Epithelial cell of proximal tubule (primary cell): ENCODE results near the gene OR2V2. TPM values are rescaled to one million over a fixed set of nuclear protein-coding genes. Genes with fewer than 3 reads are reported as not detected.

Experiments used
- DNase-seq: peaks from one replicate; pipeline ENCODE4 v3.0.0-alpha.2; 2011; ENCODE audit warnings: low read depth
- H3K4me3 ChIP-seq: 2 replicates; pipeline ENCODE4 v1.5.1; 2011; ENCODE audit warnings: low read depth, mild to moderate bottlenecking, low read length
- total RNA-seq: library from RNA; depleted of rRNA; stranded (reverse); fragments of >200 nt; gene quantifications from 2 replicates; pipeline ENCODE4 v1.2.3, GENCODE V29; 2015
- TF ChIP-seq, protein P1 (sequence below): conservative IDR thresholded peaks from 2 replicates; pipeline ENCODE4 v1.5.1; 2012; ENCODE audit warnings: low read depth, mild to moderate bottlenecking, low read length

Gene OR2V2
- total RNA-seq, 1 donor from 2014 or later = not detected

DNA sequence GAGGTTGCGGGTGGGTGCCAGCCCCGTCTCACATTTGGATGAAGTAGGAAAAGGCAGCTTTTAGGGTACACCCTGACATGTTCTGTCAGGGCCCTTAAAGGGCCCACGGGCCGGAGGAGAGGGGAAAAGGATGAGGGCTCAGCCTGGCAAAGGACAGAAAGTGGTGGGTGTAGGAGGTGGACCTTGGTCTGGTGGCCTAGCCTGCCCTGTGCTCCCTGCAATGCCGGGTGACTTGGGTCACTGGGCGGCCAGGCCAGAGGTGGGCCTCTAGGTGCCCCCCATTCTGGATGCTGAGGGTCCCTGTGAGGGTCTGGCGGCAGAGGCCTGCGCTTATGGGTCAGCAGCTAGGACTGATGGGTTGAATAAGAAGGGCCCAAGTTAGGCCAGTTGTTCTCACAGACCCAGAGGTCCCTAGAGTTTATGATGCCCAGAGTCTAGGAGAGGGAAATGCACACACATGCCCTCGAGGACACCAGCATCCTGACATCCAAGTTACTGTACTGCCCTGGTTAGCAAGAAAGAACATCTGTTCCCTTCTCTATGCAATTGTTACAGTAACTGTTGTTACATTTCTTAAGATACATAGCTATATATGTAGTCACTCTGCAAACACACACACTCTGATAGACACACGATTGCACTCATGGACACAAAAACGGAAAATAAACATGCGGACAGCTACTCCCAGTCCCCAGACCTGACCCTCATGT, 45.1 kb downstream of the OR2V2 start:
- H3K4me3 ChIP-seq = peak overlapping the region; percentile 87
- TF ChIP-seq, protein P1, sequence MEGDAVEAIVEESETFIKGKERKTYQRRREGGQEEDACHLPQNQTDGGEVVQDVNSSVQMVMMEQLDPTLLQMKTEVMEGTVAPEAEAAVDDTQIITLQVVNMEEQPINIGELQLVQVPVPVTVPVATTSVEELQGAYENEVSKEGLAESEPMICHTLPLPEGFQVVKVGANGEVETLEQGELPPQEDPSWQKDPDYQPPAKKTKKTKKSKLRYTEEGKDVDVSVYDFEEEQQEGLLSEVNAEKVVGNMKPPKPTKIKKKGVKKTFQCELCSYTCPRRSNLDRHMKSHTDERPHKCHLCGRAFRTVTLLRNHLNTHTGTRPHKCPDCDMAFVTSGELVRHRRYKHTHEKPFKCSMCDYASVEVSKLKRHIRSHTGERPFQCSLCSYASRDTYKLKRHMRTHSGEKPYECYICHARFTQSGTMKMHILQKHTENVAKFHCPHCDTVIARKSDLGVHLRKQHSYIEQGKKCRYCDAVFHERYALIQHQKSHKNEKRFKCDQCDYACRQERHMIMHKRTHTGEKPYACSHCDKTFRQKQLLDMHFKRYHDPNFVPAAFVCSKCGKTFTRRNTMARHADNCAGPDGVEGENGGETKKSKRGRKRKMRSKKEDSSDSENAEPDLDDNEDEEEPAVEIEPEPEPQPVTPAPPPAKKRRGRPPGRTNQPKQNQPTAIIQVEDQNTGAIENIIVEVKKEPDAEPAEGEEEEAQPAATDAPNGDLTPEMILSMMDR = no peak
- no peak for DNase-seq

DNA sequence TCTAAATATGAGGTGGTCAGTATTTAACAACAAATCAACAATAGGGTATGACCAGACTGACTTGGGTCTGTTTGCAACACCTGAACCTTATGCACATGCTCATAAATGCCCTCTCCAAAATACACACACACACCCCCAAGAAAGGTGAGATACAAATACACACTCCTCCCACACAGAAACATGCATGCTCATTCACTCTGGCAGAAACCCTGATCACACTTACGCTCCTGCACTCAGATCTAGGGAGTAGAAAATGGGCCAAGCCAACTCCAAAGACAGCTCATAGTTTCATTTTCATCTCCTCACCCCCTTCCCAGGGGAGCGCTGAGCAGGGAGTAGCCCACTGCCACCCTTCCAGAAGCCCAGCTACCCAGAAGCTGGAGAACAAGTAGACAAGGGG, 46.3 kb downstream of the OR2V2 start:
- no peak for DNase-seq
- TF ChIP-seq, protein P1 = no peak
- no peak overlapping the region for H3K4me3 ChIP-seq

DNA sequence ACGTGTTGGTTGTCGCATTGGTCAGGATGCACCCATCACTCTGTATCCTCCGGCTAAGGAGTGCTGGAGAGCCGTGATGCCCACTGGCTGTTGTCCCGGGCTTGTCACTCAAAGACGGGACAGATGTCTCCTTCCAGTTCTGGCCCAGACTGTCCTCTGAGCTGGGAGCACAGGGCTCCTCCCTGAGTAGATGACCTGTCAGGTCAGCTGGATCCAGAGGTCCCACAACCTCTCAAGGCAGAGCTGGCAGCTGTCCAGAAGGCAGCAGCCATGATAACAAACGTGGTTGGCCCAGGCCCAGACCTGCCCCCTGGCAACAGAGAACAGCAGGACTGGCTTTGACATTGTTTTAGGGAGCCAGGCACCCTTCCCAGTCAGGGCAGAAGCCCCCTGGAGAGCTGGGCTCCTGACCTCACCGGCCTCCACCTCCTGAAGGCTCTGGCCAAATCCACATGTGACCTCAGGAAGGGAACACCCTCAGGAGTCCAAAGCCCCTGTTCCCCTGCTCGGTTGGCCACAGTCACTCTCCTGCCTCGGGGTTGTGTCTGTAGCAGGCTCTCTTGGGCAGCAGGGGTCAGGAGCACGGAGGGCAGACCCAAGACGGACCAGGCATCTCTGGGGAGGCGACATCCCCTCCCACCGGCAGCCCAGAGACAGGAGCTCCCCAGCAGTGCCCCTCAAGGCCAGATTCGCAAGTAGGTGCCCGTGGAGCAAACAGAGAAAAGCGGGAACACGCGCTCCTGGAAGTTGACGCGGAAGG, 47.3 kb downstream of the OR2V2 start:
- TF ChIP-seq, protein P1 = no peak
- H3K4me3 ChIP-seq = no peak overlapping the region
- no peak for DNase-seq

DNA sequence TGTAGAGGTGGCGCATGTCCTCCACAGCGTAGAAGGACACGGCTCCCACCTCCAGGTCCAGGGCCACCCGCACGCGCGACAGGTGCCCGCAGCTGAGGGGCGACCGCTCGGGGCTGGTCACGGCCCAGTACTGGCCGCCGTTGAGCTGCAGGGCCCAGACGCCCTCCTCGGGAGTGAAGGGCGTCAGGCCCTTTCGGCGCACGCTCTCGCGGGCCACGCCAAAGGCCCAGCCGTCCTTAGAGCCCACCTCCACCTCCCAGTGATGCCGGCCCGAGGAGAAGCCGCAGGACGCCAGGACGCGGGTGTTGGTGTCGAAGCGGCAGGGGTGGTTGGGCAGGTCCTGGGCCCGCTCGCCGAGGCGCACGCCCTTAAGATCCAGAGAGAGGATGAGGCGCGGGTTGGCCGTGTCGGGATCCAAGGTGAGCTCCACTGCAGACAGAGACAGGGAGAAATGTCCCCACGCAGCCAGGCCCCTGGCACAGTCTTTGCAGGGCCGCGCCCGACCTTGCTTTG, 47.9 kb downstream of the OR2V2 start:
- H3K4me3 ChIP-seq = no peak overlapping the region
- DNase-seq = no peak
- TF ChIP-seq, protein P1 = no peak

DNA sequence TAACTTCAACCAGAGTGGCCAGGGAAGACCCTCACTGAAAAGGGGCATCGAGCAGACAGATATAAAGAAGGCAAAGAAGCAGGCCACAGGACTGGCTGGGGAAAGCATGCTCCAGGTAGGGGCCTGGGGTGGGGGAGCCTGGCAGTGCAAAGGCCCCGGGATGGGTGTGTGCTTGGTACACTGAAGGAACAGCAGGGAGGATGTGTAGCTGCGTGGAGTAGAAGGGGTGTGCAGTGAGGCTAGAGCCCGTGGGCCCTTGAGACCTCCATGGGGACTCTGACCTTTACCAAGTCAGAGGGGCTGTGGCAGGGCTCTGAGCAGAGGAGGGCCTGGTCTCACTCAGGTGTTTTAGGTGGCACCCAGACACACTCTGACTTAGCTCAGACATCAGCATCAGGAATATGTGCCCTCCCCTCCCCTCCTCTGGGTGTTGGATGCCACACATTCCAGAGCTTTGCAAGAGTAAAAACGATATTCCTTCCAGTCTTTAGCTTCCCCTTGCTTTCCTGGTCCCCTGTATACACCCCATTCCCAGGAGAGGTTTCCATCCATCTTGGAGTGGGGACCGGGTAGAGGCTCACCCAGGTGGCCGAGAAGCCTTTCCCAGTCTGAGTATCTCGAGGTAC, 50.1 kb downstream of the OR2V2 start:
- no peak overlapping the region for H3K4me3 ChIP-seq
- TF ChIP-seq, protein P1 = no peak
- no peak for DNase-seq

DNA sequence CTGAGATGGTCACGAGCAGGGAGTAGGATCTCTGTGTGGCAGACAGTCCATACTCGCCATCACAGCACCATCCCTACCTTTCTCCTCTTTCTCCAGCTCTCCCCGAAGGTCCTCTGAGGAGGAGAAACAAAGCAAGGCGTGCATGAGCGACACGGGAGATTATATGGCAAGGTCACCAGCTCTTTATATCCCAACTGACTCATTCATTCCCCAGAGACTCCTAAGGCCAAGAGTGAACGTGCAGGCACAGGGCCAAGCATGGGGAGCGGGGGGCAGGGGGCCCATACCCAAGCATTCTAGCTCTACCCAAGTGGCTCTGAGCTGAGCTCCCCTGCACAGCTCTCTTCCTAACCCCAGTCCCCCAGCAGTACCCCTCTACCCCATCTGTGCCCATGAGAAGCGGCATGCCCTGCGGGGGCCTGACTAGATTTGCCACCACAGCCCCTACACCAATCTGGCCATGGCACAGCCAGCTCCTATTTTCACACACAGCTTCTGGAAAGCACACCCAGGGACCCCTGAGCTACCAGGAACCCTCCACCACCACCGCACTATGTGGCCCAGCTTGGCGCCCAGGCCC, 50.8 kb downstream of the OR2V2 start:
- H3K4me3 ChIP-seq = no peak overlapping the region
- DNase-seq = no peak
- TF ChIP-seq, protein P1 = no peak
